Activated naive CD4-positive, alpha-beta T cell treated with anti-CD3 and anti-CD28 coated beads, Interleukin-2, amount 50 U/mL, for 24 hours (primary cell): ENCODE results near the gene TESK2.
A peak's percentile ranks its signal among the peaks of the same experiment; 100 is the strongest.

Experiments used
- H3K27ac Mint-ChIP-seq: one replicate; pipeline ENCODE4 v1.8.0; 2021; ENCODE audit warnings: mild to moderate bottlenecking, mixed read lengths
- H3K27me3 Mint-ChIP-seq: one replicate; pipeline ENCODE4 v1.8.0; 2021; ENCODE audit warnings: mixed read lengths
- H3K36me3 Mint-ChIP-seq: one replicate; pipeline ENCODE4 v1.8.0; 2021; ENCODE audit warnings: mixed read lengths
- H3K4me1 Mint-ChIP-seq: one replicate; pipeline ENCODE4 v1.8.0; 2021; ENCODE audit warnings: mixed read lengths
- H3K4me3 Mint-ChIP-seq: one replicate; pipeline ENCODE4 v1.8.0; 2021; ENCODE audit warnings: mild to moderate bottlenecking, mixed read lengths
- H3K9me3 Mint-ChIP-seq: one replicate; pipeline ENCODE4 v1.8.0; 2021; ENCODE audit warnings: mixed read lengths

TESK2 gene

DNA sequence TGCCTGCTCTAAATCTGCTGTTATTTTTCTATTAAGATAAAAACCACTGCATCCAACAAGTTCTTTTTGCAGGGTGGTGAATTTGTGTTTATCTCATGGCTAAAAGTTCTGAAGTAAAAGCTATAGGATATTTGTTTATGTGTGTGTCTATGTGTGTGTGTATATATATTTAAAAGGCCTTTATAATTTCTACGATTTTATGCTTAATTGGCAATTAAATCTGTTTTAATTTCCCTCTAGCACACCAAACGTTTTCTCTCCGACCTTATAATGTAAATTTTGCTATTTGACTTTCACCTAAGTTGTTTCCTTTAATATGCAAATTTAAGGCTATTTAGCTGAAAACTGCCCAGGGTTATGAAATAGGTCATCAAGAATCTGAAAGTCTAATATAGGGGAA is 184.1 kb downstream of the TESK2 start:
- Mint-ChIP-seq H3K36me3 (no peaks in the 10 kb centered on the region), H3K27me3 (no peaks in the 10 kb centered on the region), H3K4me1 (peaks cover 37% of the 10 kb centered on the region), H3K4me3 (no peak overlapping the region), H3K9me3 (no peaks in the 10 kb centered on the region), H3K27ac (peak overlapping the region; percentile 77)

DNA sequence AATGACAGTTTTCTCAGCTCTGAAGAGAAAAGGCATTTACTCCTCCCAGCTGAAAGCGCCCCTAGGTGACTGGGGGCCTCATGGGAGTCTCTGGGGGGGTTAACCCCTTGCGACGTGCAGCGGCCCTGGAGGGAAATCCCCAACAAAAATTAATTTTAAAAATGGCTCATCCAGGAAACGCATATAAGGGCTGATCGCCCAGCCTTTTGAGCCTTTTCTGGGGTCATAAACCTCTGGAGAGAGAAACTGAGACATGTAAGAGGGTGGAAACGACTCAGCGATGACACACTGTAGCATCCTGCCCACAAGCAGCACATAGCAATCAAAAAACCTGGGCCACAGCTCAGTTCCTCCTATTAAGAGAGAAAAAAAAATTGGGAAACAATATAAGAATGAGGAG is 184.6 kb downstream of the TESK2 start:
- no peaks in the 10 kb centered on the region for H3K9me3 Mint-ChIP-seq
- peak overlapping the region; percentile 57 for H3K27ac Mint-ChIP-seq
- peak overlapping the region; percentile 48 for H3K4me3 Mint-ChIP-seq
- H3K27me3 Mint-ChIP-seq, result no peaks in the 10 kb centered on the region
- peaks cover 41% of the 10 kb centered on the region for H3K4me1 Mint-ChIP-seq
- no peaks in the 10 kb centered on the region for H3K36me3 Mint-ChIP-seq

DNA sequence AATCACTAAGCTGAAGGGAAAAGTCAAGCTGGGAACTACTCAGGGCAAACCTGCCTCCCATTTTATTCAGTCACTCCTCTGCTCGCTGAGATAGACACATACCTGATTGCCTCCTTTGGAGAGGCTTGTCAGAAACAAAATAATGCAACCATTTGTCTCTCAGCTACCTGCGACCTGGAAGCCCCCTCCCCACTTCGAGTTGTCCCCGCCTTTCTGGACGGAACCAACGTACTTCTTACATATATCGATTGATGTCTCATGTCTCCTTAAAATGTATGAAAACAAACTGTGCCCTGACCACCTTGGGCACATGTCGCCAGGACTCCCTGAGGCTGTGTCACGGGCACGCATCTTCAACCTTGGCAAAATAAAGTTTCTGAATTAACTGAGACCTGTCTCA is 185.7 kb downstream of the TESK2 start:
- Mint-ChIP-seq H3K4me3 (peak overlapping the region; percentile 82), H3K27ac (peak overlapping the region; percentile 65), H3K27me3 (no peaks in the 10 kb centered on the region)

DNA sequence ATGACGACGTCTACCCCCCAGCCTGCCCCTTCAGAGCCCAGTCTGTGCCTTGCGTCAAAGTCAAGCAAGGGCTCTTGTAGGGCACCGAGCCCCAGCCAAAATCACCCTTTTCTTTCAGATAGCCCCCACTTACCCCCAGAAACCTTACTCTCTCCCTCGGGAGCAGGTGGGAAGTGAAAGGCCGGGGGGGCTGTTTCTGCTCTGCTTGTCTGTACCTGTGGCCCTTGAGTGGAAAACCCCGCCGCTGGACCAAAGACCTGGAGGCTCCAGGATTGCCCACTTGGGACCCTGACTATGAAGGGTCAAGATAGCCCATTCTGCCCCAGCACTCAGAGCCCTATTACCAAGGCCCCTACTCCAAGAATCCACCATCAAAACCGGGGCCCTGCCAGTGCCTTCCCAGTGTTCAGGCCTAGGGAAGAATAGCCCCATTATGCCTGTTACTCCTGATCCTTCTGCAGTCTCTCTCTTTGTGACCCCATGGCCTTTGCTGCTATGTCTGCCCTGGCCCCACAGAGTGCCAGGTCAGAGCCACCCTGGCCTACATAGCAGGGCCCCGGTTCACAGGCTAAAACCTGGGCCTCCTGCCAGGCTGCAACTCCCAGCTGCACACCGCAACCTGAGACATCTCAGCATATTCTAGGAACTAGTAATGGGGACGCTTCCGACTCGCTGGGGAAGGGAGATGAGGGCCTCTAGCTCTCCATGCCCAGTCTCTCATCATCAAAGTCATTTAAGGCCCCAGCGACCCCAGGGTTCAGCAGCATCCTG is 186.5 kb downstream of the TESK2 start:
- Mint-ChIP-seq H3K36me3 (no peaks in the 10 kb centered on the region), H3K27ac (peak overlapping the region; percentile 96), H3K4me3 (peak overlapping the region; percentile 93), H3K9me3 (no peaks in the 10 kb centered on the region), H3K4me1 (peaks cover 45% of the 10 kb centered on the region), H3K27me3 (no peaks in the 10 kb centered on the region)

More for the DNA sequence above, 185.7 kb downstream of the TESK2 start:
- H3K9me3 Mint-ChIP-seq, result no peaks in the 10 kb centered on the region
- H3K36me3 Mint-ChIP-seq, result no peaks in the 10 kb centered on the region
- peaks cover 45% of the 10 kb centered on the region for H3K4me1 Mint-ChIP-seq

DNA sequence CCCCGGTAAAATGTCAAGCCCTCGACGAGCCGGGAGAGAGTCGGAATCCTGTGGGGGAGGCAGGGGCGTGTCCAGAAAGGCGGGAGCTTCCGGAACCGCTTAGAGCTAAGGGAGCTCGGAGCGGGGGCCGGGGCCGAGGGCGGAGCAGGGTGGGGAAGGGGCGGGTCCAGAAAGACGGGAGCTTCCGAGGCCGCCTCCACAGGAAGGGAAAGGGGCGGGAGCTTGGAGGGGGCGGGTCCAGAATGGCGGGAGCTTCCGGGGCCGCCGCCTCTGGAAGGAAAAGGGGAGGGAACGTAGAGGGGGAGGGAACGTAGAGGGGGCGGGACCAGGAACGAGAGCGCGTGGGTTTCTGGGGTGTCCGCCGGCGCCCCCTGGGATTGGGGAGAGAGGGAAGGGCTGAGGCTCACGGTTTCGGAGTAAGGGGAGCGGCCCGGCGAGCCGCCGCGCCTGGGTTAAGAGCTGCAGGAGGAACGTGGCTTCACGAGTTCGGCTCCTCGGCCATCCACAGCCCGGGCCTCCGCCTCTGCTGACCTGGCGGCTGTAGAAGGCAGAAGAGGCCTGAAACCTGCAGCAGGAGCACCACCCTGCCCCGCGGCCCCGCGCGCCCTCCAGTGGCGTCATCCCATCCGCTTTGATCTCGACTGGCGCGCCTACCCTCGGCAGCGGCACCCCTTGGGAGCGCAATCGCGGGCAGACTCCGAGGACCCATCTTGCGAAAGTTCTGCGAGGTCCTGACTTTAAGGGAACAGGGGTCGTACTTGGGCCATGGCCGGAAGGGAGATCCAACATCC is 187.2 kb downstream of the TESK2 start:
- H3K4me3 Mint-ChIP-seq, result peak overlapping the region; percentile 93
- peak overlapping the region; percentile 96 for H3K27ac Mint-ChIP-seq
- peaks cover 45% of the 10 kb centered on the region for H3K4me1 Mint-ChIP-seq
- no peaks in the 10 kb centered on the region for H3K9me3 Mint-ChIP-seq
- no peaks in the 10 kb centered on the region for H3K27me3 Mint-ChIP-seq
- H3K36me3 Mint-ChIP-seq, result no peaks in the 10 kb centered on the region

DNA sequence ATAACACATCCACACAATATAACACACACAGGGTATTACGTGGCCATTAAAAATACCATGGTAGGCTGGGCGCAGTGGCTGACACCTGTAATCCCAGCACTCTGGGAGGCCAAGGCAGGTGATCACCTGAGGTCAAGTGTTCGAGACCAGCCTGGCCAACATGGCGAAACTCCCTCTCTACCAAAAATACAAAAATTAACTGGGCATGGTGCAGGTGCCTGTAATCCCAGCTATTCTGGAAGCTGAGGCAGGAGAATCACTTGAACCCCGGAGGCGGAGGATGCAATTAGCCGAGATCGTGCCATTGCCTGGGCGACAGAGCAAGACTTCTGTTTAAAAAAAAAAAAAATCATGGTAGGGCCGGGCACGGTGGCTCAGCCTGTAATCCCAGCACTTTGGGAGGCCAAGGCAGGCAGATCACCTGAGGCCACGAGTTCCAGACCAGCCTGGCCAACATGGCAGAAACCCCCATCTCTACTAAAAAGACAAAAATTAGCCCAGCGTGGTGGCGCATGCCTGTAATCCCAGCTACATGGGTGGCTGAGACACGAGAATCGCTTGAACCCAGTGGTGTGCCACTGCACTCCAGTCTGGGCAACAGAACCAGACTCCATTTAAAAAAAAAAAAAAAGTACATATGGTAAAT is 188.3 kb downstream of the TESK2 start:
- peaks cover 45% of the 10 kb centered on the region for H3K4me1 Mint-ChIP-seq
- no peaks in the 10 kb centered on the region for H3K36me3 Mint-ChIP-seq
- H3K27ac Mint-ChIP-seq, result no peak overlapping the region
- H3K9me3 Mint-ChIP-seq, result no peaks in the 10 kb centered on the region
- peak overlapping the region; percentile 53 for H3K4me3 Mint-ChIP-seq
- no peaks in the 10 kb centered on the region for H3K27me3 Mint-ChIP-seq

DNA sequence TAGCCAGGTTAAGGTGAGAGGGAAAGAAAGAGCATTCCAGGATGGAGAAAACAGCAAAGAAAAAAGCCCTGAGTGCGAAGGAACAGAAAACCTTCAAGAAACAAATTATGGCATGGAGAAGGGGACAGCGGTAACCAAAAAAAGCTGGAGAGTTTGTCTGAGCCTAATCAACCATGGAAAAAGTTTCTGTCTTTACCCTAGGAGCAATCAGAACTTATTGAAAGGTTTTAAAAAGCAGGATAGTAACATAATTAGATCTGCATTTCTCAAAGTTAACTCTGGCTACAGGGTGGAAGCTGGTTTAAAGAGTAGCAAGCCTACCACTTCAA is 190.3 kb downstream of the TESK2 start:
- H3K36me3 Mint-ChIP-seq, result no peaks in the 10 kb centered on the region
- H3K27ac Mint-ChIP-seq, result no peak overlapping the region
- H3K4me1 Mint-ChIP-seq, result peaks cover 32% of the 10 kb centered on the region
- no peaks in the 10 kb centered on the region for H3K27me3 Mint-ChIP-seq
- no peak overlapping the region for H3K4me3 Mint-ChIP-seq
- no peaks in the 10 kb centered on the region for H3K9me3 Mint-ChIP-seq

DNA sequence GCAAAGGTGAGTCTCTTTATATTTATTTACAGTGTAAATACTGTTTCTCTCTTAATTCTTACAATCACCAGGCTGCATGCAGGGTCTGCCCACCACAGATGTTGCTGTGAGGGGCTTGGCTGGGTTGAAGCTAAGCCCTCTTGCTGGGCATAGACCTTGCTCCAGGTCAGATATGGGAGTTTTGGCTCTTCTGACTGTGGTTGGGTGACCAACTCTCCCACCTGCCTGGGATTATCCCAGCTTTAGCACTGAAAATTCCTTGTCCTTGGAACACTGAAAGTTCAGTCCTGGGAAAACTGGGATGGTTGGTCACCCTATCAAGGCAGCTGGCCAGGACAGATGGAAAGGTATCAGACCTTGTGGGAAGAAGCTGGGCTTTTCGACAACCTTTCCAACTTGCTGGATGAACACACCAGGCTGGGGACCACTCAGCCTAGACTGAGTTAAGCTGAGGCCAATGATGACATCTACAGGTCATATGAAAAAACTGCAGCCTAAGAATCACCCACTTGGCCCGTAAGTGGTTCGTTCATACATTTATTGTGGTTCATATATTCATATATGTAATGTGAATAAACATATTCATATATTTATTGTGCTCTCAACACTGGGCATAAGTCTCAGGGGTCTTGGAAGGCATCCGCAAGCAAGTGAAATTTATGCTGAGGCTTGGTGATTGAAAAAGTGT is 190.8 kb downstream of the TESK2 start:
- Mint-ChIP-seq H3K36me3 (no peaks in the 10 kb centered on the region), H3K27ac (no peak overlapping the region), H3K4me1 (peaks cover 27% of the 10 kb centered on the region), H3K9me3 (no peaks in the 10 kb centered on the region), H3K4me3 (no peak overlapping the region), H3K27me3 (no peaks in the 10 kb centered on the region)

DNA sequence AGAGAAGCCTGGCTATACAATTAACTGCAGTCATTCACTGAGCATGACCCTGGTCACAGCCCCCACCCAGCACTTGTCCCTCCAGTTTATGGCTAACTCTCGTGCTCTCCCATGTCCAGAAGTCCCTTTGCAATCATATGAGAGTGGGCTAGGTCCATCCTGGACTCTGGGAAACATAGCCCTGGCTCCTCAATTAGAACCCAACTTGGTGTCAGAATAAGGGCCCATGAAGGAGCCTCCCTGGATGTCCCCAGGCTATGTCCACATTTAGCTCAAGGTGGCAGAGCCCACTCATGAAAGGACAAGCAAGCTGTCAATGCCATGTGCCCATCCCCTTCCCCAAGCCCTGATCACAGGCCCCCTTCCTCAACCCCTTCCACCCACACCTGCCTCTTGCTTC is 191.7 kb downstream of the TESK2 start:
- H3K4me1 Mint-ChIP-seq, result peaks cover 19% of the 10 kb centered on the region
- no peak overlapping the region for H3K4me3 Mint-ChIP-seq
- no peaks in the 10 kb centered on the region for H3K9me3 Mint-ChIP-seq
- H3K36me3 Mint-ChIP-seq, result no peaks in the 10 kb centered on the region
- H3K27me3 Mint-ChIP-seq, result no peaks in the 10 kb centered on the region
- H3K27ac Mint-ChIP-seq, result no peak overlapping the region

DNA sequence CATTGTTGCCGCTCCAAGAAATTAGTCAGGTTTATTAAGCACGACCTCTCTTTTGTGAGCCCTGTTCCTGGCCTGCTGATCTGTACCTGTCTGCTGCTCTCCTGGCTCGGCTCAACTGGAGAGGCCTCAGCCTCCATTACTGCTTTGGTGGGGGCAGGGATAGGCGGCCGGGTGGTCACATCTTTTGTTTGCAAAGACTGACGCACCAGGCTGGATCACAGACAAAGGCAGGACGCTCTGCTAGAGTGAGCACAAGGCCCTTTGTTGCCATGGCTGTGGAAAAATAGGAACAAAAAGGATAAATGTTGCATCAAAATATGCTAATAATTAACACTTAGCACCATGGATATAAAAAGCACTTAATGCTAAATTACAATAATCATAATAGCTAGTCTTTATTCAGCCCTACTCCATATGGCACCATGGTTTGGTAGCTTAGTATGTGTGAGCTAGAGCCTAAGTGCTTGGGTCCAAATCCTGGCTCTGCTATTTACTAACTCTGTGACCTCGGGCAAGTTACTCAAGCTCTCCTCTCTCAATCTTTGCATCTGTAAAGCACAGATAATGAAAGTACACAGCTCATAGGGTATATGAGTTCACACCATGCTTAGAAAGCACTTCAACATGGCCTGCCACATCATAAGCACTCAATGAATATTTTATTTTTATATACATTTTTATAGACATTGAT is 193.2 kb downstream of the TESK2 start:
- H3K4me1 Mint-ChIP-seq, result peaks cover 15% of the 10 kb centered on the region
- H3K27ac Mint-ChIP-seq, result no peak overlapping the region
- no peaks in the 10 kb centered on the region for H3K36me3 Mint-ChIP-seq
- H3K27me3 Mint-ChIP-seq, result no peaks in the 10 kb centered on the region
- no peak overlapping the region for H3K4me3 Mint-ChIP-seq
- no peaks in the 10 kb centered on the region for H3K9me3 Mint-ChIP-seq
